Mucosa of rectum (tissue), 2 donors: ENCODE results near the gene SIK1.

ENCODE experiments used
- H3K27ac ChIP-seq, 2 donors: one replicate each; pipeline ENCODE4 v1.7.0; 2013; ENCODE audit warnings: inconsistent platforms in 2 of 2, low read depth in 2 of 2, low read length in 2 of 2
- H3K27me3 ChIP-seq, 2 donors: one replicate each; pipeline ENCODE4 v1.7.0; 2013; ENCODE audit warnings: low read length in 2 of 2; ENCODE audit not compliant: control insufficient read depth in 2 of 2, insufficient read depth in 2 of 2
- H3K36me3 ChIP-seq, 2 donors: one replicate each; pipeline ENCODE4 v1.7.0; 2013; ENCODE audit warnings: low read length in 2 of 2; ENCODE audit not compliant: control insufficient read depth in 2 of 2, insufficient read depth in 2 of 2
- H3K4me1 ChIP-seq, 2 donors: one replicate each; pipeline ENCODE4 v1.7.0; 2013; ENCODE audit warnings: low read length in 2 of 2, mild to moderate bottlenecking in 1 of 2; ENCODE audit not compliant: control insufficient read depth in 2 of 2, insufficient read depth in 2 of 2
- H3K4me3 ChIP-seq, 2 donors: one replicate each; pipeline ENCODE4 v1.7.0; 2013; ENCODE audit warnings: low read length in 2 of 2
- H3K9ac ChIP-seq, 2 donors: one replicate each; pipeline ENCODE4 v1.7.0; 2013; ENCODE audit warnings: low read length in 2 of 2, low read depth in 1 of 2, mild to moderate bottlenecking in 1 of 2
- H3K9me3 ChIP-seq, 2 donors: one replicate each; pipeline ENCODE4 v1.7.0; 2013; ENCODE audit warnings: low read length in 2 of 2; ENCODE audit not compliant: control insufficient read depth in 2 of 2
- donor health status: healthy.
- donor health status: Normal muscosa, but diverticular disease.

The SIK1 gene

GRCh38 chr21:43374228-43374885, 52.6 kb downstream of the SIK1 start:
- Histone ChIP-seq H3K27me3 (no peaks in the 10 kb centered on the region), H3K9ac (no peak overlapping the region), H3K9me3 (no peaks in the 10 kb centered on the region), H3K27ac (no peak overlapping the region), H3K36me3 (no peaks in the 10 kb centered on the region), H3K4me1 (no peaks in the 10 kb centered on the region), H3K4me3 (no peak overlapping the region)

GRCh38 chr21:43373362-43374227, 53.3 kb downstream of the SIK1 start:
- H3K36me3 ChIP-seq, result no peaks in the 10 kb centered on the region
- H3K27ac ChIP-seq, result no peak overlapping the region
- H3K9ac ChIP-seq, result no peak overlapping the region
- no peaks in the 10 kb centered on the region for H3K9me3 ChIP-seq
- H3K4me1 ChIP-seq, result no peaks in the 10 kb centered on the region
- H3K4me3 ChIP-seq, result no peak overlapping the region
- H3K27me3 ChIP-seq, result peaks cover 0 to 2% of the 10 kb centered on the region in 2 donors

- Histone ChIP-seq H3K27ac (no peak overlapping the region), H3K9ac (no peak overlapping the region), H3K4me3 (no peak overlapping the region), H3K36me3 (no peaks in the 10 kb centered on the region), H3K27me3 (peaks cover 0 to 2% of the 10 kb centered on the region in 2 donors), H3K9me3 (no peaks in the 10 kb centered on the region), H3K4me1 (no peaks in the 10 kb centered on the region)
Measured at GRCh38 chr21:43372663-43373361, 54.1 kb downstream of the SIK1 start.

GRCh38 chr21:43371786-43372185, 55.1 kb downstream of the SIK1 start:
- Histone ChIP-seq H3K4me3 (no peak overlapping the region), H3K27me3 (peaks cover 0 to 2% of the 10 kb centered on the region in 2 donors), H3K4me1 (no peaks in the 10 kb centered on the region), H3K9me3 (no peaks in the 10 kb centered on the region), H3K27ac (no peak overlapping the region), H3K9ac (no peak overlapping the region), H3K36me3 (no peaks in the 10 kb centered on the region)

GRCh38 chr21:43370888-43371570, 55.9 kb downstream of the SIK1 start:
- Histone ChIP-seq H3K9me3 (no peaks in the 10 kb centered on the region), H3K4me1 (no peaks in the 10 kb centered on the region), H3K27me3 (peaks cover 0 to 2% of the 10 kb centered on the region in 2 donors), H3K36me3 (no peaks in the 10 kb centered on the region), H3K27ac (no peak overlapping the region), H3K4me3 (no peak overlapping the region), H3K9ac (no peak overlapping the region)

GRCh38 chr21:43370091-43370658, 56.8 kb downstream of the SIK1 start:
- Histone ChIP-seq H3K36me3 (no peaks in the 10 kb centered on the region), H3K9ac (no peak overlapping the region), H3K27me3 (peaks cover 0 to 2% of the 10 kb centered on the region in 2 donors), H3K4me3 (no peak overlapping the region), H3K4me1 (no peaks in the 10 kb centered on the region), H3K9me3 (no peaks in the 10 kb centered on the region), H3K27ac (no peak overlapping the region)

- Histone ChIP-seq H3K36me3 (no peaks in the 10 kb centered on the region), H3K4me1 (no peaks in the 10 kb centered on the region), H3K27ac (no peak overlapping the region), H3K9ac (no peak overlapping the region), H3K27me3 (peaks cover 0 to 2% of the 10 kb centered on the region in 2 donors), H3K4me3 (no peak overlapping the region), H3K9me3 (no peaks in the 10 kb centered on the region)
Measured at GRCh38 chr21:43369596-43370090, 57.3 kb downstream of the SIK1 start.

- Histone ChIP-seq H3K9me3 (no peaks in the 10 kb centered on the region), H3K27ac (no peak overlapping the region), H3K4me1 (no peaks in the 10 kb centered on the region), H3K27me3 (peaks cover 0 to 2% of the 10 kb centered on the region in 2 donors), H3K36me3 (no peaks in the 10 kb centered on the region), H3K9ac (no peak overlapping the region), H3K4me3 (no peak overlapping the region)
Measured at GRCh38 chr21:43369124-43369523, 57.8 kb downstream of the SIK1 start.

- Histone ChIP-seq H3K27me3 (peaks cover 0 to 2% of the 10 kb centered on the region in 2 donors), H3K4me1 (no peaks in the 10 kb centered on the region), H3K27ac (no peak overlapping the region), H3K4me3 (no peak overlapping the region), H3K9ac (no peak overlapping the region), H3K36me3 (no peaks in the 10 kb centered on the region), H3K9me3 (no peaks in the 10 kb centered on the region)
Measured at GRCh38 chr21:43368685-43369084, 58.2 kb downstream of the SIK1 start.
